ENCODE data around the gene FNIP1. TPM values are rescaled to one million over a fixed set of nuclear protein-coding genes. Genes with fewer than 3 reads are reported as not detected.
A peak's percentile ranks its signal among the peaks of the same experiment; 100 is the strongest.

Gene FNIP1
- total and polyA plus RNA-seq, 2 of the 13 experiments (the other 11 are each of a cell fraction or from before 2014, with no cell fraction given): 10.9 to 29.3 TPM

GRCh38 chr5:131672776-131673175 lies 124.0 kb downstream of the FNIP1 start (continued):
- TF ChIP-seq, protein P1, sequence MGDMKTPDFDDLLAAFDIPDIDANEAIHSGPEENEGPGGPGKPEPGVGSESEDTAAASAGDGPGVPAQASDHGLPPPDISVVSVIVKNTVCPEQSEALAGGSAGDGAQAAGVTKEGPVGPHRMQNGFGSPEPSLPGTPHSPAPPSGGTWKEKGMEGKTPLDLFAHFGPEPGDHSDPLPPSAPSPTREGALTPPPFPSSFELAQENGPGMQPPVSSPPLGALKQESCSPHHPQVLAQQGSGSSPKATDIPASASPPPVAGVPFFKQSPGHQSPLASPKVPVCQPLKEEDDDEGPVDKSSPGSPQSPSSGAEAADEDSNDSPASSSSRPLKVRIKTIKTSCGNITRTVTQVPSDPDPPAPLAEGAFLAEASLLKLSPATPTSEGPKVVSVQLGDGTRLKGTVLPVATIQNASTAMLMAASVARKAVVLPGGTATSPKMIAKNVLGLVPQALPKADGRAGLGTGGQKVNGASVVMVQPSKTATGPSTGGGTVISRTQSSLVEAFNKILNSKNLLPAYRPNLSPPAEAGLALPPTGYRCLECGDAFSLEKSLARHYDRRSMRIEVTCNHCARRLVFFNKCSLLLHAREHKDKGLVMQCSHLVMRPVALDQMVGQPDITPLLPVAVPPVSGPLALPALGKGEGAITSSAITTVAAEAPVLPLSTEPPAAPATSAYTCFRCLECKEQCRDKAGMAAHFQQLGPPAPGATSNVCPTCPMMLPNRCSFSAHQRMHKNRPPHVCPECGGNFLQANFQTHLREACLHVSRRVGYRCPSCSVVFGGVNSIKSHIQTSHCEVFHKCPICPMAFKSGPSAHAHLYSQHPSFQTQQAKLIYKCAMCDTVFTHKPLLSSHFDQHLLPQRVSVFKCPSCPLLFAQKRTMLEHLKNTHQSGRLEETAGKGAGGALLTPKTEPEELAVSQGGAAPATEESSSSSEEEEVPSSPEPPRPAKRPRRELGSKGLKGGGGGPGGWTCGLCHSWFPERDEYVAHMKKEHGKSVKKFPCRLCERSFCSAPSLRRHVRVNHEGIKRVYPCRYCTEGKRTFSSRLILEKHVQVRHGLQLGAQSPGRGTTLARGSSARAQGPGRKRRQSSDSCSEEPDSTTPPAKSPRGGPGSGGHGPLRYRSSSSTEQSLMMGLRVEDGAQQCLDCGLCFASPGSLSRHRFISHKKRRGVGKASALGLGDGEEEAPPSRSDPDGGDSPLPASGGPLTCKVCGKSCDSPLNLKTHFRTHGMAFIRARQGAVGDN (CRISPR knock-in tag; IDR thresholded peaks at IDR 0.05): no peak
- TF ChIP-seq RNF219 (CRISPR knock-in tag; IDR thresholded peaks at IDR 0.05): no peak
- TF ChIP-seq ZNF430 (CRISPR knock-in tag; IDR thresholded peaks at IDR 0.05): no peak
- TF ChIP-seq ZNF20 (CRISPR knock-in tag; IDR thresholded peaks at IDR 0.05): no peak

DNA sequence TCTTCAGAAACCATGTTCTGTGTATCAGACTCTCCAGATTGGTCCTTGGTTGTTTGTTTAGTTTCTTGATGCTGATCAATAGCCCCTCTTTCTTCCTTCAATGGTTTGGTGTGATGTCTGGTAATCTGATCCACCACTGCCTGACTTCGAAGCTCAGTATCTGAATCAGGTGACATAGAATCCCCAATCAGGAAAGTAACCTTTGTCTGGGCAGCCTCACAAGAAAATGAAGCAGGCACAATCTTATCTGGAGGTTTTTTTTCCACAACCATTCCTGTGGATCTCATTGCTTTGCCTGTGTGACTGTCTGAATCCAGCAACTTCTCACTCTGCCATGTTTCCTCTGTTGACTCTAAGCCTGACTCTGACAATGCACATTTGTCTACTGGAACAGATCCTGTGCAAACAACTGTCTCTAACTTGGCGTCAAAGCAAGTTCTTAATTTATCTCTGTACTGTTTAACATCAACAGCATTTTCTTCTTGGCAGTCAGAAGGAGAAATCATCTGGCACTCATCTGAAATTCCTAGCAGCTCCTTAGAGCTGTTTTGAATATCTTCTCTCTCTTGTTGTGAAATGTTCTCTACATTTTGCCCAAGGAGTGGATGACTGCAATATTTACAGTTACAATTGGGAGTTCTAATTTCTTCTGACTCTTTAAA lies 124.7 kb downstream of the FNIP1 start:
- peak; percentile 5 for DNase-seq (ENCODE audit: low spot score)
- H3K9me3 ChIP-seq (ENCODE audit: low read length): no peaks in the 10 kb centered on the region
- H3K36me3 ChIP-seq (replicated peaks in 1 of 2; ENCODE audit: control insufficient read depth in 1 of 2, insufficient read depth in 2 of 2, low read length in 2 of 2): peaks cover 19 to 72% of the 10 kb centered on the region in 2 experiments
- CTCF ChIA-PET (ENCODE audit: low intra/inter-chr PET ratio, low total read pairs): no interaction called here
- 80% methylated on average over 2 of the region's 2 CpGs for WGBS (ENCODE audit: low lambda C conversion rate)
- no peaks in the 10 kb centered on the region for H3K27me3 ChIP-seq (ENCODE audit: control insufficient read depth in 1 of 2, insufficient read depth in 2 of 2, low read length in 2 of 2)
- no peaks in the 10 kb centered on the region for H3K79me2 ChIP-seq (ENCODE audit: insufficient read depth, low read length)
- no TSS peak for BruUV-seq (replicated peaks)
- peak; percentile 43; the same call in 2 of the 3 replicates for ATAC-seq
- in situ Hi-C loops (cut with HindIII; ENCODE audit: extremely low pct_ligation_motif_present, low pct_unique_long_range_greater_than_20kb): no loop called here
- H3K9ac ChIP-seq (ENCODE audit: insufficient read depth, low read depth, low read length): no peak overlapping the region
- 0 out of 2 replicates have a peak, but pooled peaks cover 6% of the 10 kb centered on the region for H3K4me1 ChIP-seq (ENCODE audit: insufficient read depth, low read length)
- no peaks in the 10 kb centered on the region for H4K20me1 ChIP-seq (ENCODE audit: insufficient read depth, low read length)
- POLR2A ChIA-PET: no interaction called here
- intact Hi-C loops (cut with micrococcal nuclease; ENCODE audit: unreplicated experiment): no loop called here
- TF ChIP-seq ISL2 (CRISPR knock-in tag; IDR thresholded peaks at IDR 0.05) (no peak), SOX13 (IDR thresholded peaks at IDR 0.05) (no peak), SOX13 (CRISPR knock-in tag; conservative IDR thresholded peaks at IDR 0.05 in 1 of 2, IDR thresholded peaks at IDR 0.05 in 1 of 2) (peak in 1 of 2 experiments; percentile 27; a peak in 1 of 4 replicates), FOXA1 (IDR thresholded peaks at IDR 0.05) (no peak), FOXA1 (CRISPR knock-in tag; IDR thresholded peaks at IDR 0.05) (0 out of 2 replicates have a peak, but pooled peaks have one; percentile 4), BRD4 (CRISPR knock-in tag; IDR thresholded peaks at IDR 0.05) (no peak)
- no peak overlapping the region for H3K4me2 ChIP-seq (ENCODE audit: low read depth, low read length)
- FAIRE-seq: no peak
- H3K4me3 ChIP-seq (replicated peaks in 1 of 3; ENCODE audit: insufficient read depth in 1 of 3, low read depth in 2 of 3, low read length in 3 of 3): no peak overlapping the region
- no peak overlapping the region for H3K27ac ChIP-seq (ENCODE audit: extremely low read length, insufficient read depth, low read length)
- no peak overlapping the region for H2AFZ ChIP-seq (ENCODE audit: low read length)

All from HepG2 (cell line).